ENCODE results near the gene ZC3H13.

ZC3H13 gene

DNA sequence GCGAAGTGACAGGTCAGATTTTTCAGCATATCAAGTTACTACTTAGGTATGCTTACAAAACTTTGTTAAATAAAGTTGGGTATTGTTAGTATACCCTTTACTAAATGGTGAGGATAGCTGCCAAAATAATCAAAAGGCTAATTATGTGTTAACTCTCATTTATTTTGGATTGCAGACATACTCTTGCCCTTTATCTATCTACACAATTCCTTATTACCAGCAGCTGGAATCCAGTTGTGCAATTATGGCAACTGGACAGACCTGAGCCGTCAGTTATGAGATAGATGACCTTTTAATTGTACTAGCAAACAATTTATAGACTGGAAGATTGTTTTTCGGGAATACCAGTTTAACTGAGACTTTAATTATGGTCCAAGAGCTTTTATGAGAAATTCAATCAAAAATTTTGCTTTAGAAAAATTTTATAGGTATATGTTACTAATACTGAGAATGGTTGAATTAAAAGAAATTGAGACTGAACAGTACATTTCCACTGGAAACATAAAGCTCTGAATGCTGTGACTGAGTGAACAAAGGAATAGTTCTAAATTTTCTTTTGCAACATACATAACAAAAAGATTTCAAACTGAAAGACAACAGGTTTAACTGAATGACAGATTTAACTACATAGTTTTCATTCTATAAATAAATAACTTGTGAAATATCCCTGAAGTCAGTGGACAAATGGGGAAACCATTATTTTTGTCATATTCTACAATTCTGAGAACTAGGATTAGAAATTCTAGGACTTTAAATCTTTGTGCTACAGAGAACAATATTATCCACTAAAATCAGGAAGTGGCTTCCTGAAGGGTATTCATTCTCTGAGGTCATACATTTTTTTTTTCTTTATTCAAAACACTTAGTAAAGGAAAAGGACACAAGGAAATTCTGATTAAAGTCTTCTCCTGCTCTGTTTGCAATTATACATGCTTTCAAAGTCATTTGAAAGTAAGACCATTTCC, 97.4 kb downstream of the ZC3H13 start:
- no peak for DNase-seq (ENCODE audit: extremely low spot score)
- TF ChIP-seq, protein P1, sequence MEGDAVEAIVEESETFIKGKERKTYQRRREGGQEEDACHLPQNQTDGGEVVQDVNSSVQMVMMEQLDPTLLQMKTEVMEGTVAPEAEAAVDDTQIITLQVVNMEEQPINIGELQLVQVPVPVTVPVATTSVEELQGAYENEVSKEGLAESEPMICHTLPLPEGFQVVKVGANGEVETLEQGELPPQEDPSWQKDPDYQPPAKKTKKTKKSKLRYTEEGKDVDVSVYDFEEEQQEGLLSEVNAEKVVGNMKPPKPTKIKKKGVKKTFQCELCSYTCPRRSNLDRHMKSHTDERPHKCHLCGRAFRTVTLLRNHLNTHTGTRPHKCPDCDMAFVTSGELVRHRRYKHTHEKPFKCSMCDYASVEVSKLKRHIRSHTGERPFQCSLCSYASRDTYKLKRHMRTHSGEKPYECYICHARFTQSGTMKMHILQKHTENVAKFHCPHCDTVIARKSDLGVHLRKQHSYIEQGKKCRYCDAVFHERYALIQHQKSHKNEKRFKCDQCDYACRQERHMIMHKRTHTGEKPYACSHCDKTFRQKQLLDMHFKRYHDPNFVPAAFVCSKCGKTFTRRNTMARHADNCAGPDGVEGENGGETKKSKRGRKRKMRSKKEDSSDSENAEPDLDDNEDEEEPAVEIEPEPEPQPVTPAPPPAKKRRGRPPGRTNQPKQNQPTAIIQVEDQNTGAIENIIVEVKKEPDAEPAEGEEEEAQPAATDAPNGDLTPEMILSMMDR (IDR thresholded peaks at IDR 0.05; ENCODE audit: control extremely low read depth, extremely low read depth, low read depth, missing control alignments): no peak
- CTCF ChIA-PET: interaction anchor here (1.2 kb wide), 2 partner anchors 10 to 41 kb away, joined by 3 read pairs; no protein-coding TSS in a partner anchor
- POLR2A ChIA-PET: no interaction called here

DNA sequence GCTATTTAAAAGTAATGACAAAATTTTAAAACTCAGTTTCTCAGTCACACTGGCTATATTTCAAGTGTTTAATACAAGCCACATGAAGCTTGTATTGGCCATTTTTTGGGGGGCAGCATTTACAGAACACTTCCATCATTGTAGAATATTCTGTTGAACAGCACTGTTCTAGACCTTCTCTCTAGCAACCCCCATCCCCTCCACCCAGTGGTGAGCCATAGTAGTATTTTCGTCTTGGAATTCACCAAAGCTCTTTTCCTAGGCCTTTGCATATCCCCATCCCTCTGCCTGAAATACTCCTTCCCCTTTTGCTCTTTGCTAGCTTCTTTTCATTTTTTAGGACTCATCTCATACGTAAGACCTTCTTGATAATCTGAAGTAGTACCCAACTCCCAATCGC, 99.5 kb downstream of the ZC3H13 start:
- TF ChIP-seq, protein P1 (IDR thresholded peaks at IDR 0.05; ENCODE audit: control extremely low read depth, extremely low read depth, low read depth, missing control alignments): no peak
- DNase-seq (ENCODE audit: extremely low spot score): no peak
- ChIA-PET POLR2A (no interaction called here), CTCF (interaction anchor here (0.8 kb wide), 1 partner anchor 146 kb away, joined by 3 read pairs; no protein-coding TSS in a partner anchor)

DNA sequence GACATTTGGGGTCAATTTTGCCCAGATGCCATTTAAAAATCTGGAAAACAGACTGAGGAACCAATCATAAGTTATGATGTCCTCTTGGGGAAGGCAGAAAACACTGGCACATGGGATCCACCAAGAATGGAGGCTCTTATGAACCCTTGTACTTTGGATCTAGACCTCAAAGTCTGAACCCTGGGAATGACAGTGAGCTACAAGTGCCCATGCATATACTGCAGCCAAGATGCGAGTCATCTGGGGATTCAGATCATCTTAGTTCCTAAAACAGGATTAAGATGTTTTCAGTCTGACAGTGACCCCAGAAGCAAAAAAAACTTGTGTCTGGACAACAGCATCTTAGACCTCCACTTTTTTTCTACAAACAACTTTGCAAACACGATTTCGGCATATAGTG, 100.8 kb downstream of the ZC3H13 start:
- no peak for DNase-seq (ENCODE audit: extremely low spot score)
- POLR2A ChIA-PET: no interaction called here
- CTCF ChIA-PET: interaction anchor here (1.0 kb wide), 1 partner anchor 10 kb away, joined by 3 read pairs; no protein-coding TSS in a partner anchor
- TF ChIP-seq, protein P1 (IDR thresholded peaks at IDR 0.05; ENCODE audit: control extremely low read depth, extremely low read depth, low read depth, missing control alignments): no peak

DNA sequence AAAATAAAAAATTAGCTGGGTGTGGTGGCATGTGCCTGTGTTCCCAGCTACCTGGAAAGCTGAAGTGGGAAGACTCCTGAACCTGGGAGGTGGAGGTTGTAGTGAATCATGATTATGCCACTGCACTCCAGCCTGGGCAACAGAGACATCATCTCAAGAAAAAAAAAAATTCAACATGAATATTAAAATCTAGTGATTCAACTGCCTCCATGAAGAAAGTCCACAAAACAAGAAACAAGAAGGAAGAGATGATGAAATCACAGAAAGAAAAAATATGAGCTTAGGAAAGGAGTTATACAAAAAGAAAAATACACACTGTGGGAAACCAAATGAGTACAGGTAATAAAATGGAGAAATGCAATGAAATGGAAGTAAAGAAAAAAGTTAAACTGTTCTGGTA, 101.4 kb downstream of the ZC3H13 start:
- TF ChIP-seq, protein P1 (IDR thresholded peaks at IDR 0.05; ENCODE audit: control extremely low read depth, extremely low read depth, low read depth, missing control alignments): no peak
- DNase-seq (ENCODE audit: extremely low spot score): no peak
- ChIA-PET CTCF (interaction anchor here (1.0 kb wide), 1 partner anchor 10 kb away, joined by 3 read pairs; no protein-coding TSS in a partner anchor), POLR2A (no interaction called here)

DNA sequence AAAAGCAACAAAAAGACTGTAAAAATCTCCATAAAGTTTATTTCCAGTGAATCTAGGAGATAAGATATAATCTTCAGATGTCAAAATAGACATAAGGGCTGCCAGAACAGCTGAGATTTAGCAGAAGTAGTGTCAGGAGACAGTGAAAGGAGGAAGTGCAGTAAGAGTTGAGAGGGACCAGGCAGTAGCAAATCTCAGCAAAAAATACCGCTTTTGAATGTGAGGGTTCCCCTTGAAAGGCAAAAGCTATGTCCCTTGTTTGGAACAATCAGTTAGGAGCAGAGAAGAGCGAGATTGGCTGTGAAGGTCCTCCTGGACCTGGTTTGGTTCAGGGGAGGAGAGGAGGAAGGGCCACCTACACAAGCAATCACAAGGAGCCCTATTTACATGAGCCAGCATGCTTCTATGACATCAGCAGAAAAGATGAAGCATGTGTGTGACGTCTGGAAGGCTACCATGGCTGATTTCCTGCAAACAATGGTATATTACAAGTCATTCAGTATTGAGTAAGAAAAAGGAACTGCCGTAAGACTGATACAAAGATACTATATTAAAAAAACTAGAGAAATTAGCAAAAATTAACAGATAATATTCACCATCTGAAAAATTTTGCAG, 102.1 kb downstream of the ZC3H13 start:
- POLR2A ChIA-PET: no interaction called here
- no peak for DNase-seq (ENCODE audit: extremely low spot score)
- CTCF ChIA-PET: interaction anchor here (1.0 to 1.2 kb wide), 2 partner anchors 9 to 21 kb away, joined by 3 read pairs; no protein-coding TSS in a partner anchor
- TF ChIP-seq, protein P1 (IDR thresholded peaks at IDR 0.05; ENCODE audit: control extremely low read depth, extremely low read depth, low read depth, missing control alignments): no peak

DNA sequence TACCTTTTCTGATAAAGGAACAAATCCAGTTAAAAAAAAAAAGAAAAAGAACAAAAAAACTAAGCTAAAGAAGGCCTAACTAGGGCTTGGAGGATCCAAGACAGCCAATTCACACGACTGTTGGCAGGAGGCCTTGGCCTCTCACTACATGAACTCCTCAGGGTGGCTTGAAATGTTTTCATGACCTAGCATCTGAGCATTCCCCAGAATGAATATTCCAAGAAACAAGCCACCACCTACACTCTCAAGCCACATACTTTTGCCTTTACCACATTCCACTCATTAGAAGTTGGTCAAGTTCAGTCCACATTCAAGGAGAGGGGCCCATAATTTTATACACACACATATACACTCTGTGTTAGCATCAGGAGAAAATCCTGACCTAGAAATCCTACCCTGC, 103.4 kb downstream of the ZC3H13 start:
- CTCF ChIA-PET: interaction anchor here (1.2 to 1.5 kb wide), 2 partner anchors 22 to 211 kb away, joined by 3 to 5 read pairs; no protein-coding TSS in a partner anchor
- DNase-seq (ENCODE audit: extremely low spot score): no peak
- TF ChIP-seq, protein P1 (IDR thresholded peaks at IDR 0.05; ENCODE audit: control extremely low read depth, extremely low read depth, low read depth, missing control alignments): no peak
- POLR2A ChIA-PET: no interaction called here
